Measurements from ENCODE around the gene CACNA1D. TPM values are rescaled to one million over a fixed set of nuclear protein-coding genes. Genes with fewer than 3 reads are reported as not detected.
"Not testable (repeated sequence)": the region's sequence is repeated elsewhere in the genome, so short reads cannot be mapped to it uniquely, and the experiment has no call there.

The CACNA1D gene
- total RNA-seq, 1 experiment from 2014 or later: 0.24 TPM

DNA sequence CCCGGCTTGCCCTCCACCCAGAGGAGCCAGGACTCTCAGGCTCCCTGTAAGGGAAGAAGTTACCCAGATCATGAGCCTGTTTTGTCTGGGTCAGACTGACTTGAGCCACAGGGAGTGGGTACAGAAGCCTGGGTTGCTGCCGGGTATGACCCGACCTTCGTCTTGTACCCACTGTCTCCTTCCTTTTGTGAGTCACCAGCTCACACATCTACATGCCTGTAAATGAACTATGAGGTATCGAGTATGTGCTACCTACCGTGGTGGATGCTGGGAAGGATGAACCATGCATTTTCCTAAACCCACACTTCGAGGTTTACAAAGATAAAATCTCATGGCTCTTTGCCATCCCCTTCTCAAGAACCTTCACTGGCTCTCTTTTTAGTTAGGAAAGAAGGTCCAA, 56.9 kb downstream of the CACNA1D start:
- in situ Hi-C loops (cut with HindIII; ENCODE audit: low pct_unique_long_range_greater_than_20kb, low sequenced_read_pairs): no loop called here
- no peak for DNase-seq (ENCODE audit: low read depth)

- no peak for DNase-seq (ENCODE audit: low read depth)
- in situ Hi-C loops (cut with HindIII; ENCODE audit: low pct_unique_long_range_greater_than_20kb, low sequenced_read_pairs): no loop called here
These were observed 58.3 kb downstream of the CACNA1D start for GRCh38 chr3:53552730-53553129.

GRCh38 chr3:53553200-53553599, 58.8 kb downstream of the CACNA1D start:
- DNase-seq (ENCODE audit: low read depth): no peak
- in situ Hi-C loops (cut with HindIII; ENCODE audit: low pct_unique_long_range_greater_than_20kb, low sequenced_read_pairs): no loop called here

DNA sequence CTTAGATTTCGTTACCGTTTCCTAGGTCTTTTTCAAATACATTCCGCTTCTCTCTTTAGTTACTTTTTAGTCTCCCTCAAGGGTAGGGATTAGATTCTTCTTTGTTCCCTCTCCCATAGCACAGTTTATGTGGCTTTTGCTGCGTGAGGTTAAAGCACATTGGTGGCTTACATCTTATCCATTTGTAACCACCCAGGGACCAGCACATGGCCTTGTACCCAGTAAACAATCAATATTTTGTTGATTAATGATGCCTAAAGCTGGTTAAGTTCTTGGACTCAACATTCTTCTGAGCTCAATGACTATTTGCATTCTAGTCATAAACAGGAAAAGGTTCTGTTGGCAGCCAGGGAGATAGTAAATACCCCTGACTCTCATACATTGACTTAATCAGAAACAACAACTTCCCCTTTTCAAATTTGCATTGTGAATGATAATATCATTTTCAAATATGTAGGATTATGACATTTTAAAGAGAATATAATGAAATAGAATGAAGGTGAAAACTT, 60.2 kb downstream of the CACNA1D start:
- no peak for DNase-seq (ENCODE audit: low read depth)
- in situ Hi-C loops (cut with HindIII; ENCODE audit: low pct_unique_long_range_greater_than_20kb, low sequenced_read_pairs): no loop called here

DNA sequence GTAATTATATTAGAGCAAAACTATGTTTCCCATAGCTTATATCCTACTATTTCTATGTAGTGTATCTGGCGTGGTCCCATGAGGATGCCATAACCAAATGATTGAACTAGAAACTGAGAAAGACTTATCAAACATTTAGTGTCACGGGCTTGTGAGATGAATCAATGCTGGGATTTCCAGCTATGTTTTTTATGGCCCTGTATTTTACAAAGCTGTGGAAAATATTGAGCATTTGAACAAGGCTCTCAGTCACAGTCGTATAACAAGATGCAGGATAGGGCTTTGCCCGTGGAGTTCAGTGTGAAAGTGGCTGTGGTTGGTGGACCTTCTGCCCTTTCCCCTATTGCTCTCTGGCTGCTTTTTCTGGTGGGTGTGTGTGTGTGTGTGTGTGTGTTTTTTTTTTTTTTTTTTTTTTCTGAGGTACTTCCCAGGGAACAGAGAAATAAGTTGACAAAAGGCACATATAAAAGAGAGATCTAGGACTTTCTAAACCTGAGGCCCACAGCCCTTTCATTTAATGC, 60.7 kb downstream of the CACNA1D start:
- in situ Hi-C loops (cut with HindIII; ENCODE audit: low pct_unique_long_range_greater_than_20kb, low sequenced_read_pairs): no loop called here

DNA sequence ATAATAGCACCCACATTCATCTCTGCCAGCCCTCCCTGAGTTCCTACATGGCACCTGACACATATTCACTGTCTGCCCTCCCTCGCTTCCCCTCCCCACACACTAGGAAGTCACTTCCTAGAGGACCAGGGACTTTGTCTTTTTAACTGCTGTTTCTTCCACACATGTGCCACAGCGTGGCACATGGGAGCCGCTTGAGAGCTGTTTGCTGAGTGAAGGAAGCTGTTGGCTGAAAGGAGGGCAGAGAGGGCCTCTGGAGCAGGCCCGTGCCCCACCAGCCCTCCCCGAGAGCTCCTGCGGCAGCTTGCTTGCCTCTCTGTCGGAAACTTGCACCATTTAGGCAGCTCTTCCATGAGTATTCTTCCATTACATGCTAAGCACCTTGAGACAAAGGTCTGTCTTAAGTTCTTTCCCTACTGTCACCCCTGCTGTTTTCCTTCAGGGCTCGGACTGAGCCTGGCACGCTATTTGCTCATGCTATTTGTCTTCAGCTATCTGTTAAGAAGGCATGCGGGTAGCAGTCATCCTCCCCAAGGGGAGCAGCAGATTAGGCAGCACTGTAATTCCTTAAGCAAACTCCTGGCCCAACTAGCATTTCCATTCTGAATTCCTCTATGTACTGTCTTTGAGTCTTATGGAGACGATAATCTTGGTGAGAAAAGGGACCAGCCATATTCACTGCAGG, 72.2 kb downstream of the CACNA1D start:
- in situ Hi-C loops (cut with HindIII; ENCODE audit: low pct_unique_long_range_greater_than_20kb, low sequenced_read_pairs): no loop called here
- no peak for DNase-seq (ENCODE audit: low read depth)

More for the DNA sequence above, 60.7 kb downstream of the CACNA1D start:
- no peak for DNase-seq (ENCODE audit: low read depth)

GRCh38 chr3:53570081-53570480, 75.7 kb downstream of the CACNA1D start:
- in situ Hi-C loops (cut with HindIII; ENCODE audit: low pct_unique_long_range_greater_than_20kb, low sequenced_read_pairs): no loop called here
- no peak for DNase-seq (ENCODE audit: low read depth)

- in situ Hi-C loops (cut with HindIII; ENCODE audit: low pct_unique_long_range_greater_than_20kb, low sequenced_read_pairs): no loop called here
- peak; percentile 3 for DNase-seq (ENCODE audit: low read depth)
These were observed 76.3 kb downstream of the CACNA1D start for GRCh38 chr3:53570709-53571108.

- DNase-seq (ENCODE audit: low read depth): no peak
- in situ Hi-C loops (cut with HindIII; ENCODE audit: low pct_unique_long_range_greater_than_20kb, low sequenced_read_pairs): no loop called here
These were observed 76.9 kb downstream of the CACNA1D start for GRCh38 chr3:53571264-53571663.

DNA sequence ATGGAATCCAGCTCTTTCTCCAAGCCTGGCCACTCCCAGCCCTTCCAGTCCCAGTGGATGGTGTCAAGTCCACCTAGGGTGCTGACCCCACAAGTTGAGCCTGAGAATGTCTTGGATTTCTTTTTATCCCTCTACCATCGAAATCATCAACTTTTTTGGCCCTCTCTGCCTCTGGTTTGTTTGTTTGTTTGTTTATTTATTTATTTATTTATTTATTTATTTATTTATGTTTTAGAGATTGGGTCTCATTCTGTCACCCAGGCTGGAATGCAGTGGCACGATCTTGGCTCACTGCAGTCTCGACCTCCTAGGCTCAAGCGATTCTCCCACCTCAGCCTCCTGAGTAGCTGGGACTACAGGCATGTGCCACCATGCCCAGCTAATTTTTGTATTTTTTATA, 77.8 kb downstream of the CACNA1D start:
- in situ Hi-C loops (cut with HindIII; ENCODE audit: low pct_unique_long_range_greater_than_20kb, low sequenced_read_pairs); DNase-seq (ENCODE audit: low read depth): not testable (repeated sequence)

- in situ Hi-C loops (cut with HindIII; ENCODE audit: low pct_unique_long_range_greater_than_20kb, low sequenced_read_pairs): no loop called here
- no peak for DNase-seq (ENCODE audit: low read depth)
These were observed 83.1 kb downstream of the CACNA1D start for GRCh38 chr3:53577506-53577905.

- in situ Hi-C loops (cut with HindIII; ENCODE audit: low pct_unique_long_range_greater_than_20kb, low sequenced_read_pairs): no loop called here
- DNase-seq (ENCODE audit: low read depth): no peak
These were observed 85.2 kb downstream of the CACNA1D start for GRCh38 chr3:53579636-53580035.

DNA sequence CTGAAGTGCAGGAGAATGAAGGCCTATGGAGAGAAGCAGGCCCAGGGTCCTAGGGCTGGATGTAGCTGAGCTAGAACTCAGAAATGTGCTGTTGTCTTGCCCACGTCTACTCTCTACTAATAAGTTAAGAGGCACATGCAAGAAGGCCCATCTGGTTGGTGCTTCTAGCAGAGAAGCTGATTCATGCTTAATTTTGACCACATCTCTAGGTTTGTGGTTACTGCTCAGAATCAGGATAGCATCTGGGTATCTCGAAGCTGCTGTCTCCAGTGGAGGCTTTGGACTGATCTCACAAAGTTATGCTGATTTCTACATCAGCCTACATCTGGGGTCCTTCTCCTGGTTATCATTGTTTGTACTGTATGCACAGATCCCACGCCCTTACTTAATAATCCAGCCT, 87.3 kb downstream of the CACNA1D start:
- DNase-seq (ENCODE audit: low read depth): no peak
- in situ Hi-C loops (cut with HindIII; ENCODE audit: low pct_unique_long_range_greater_than_20kb, low sequenced_read_pairs): no loop called here

DNA sequence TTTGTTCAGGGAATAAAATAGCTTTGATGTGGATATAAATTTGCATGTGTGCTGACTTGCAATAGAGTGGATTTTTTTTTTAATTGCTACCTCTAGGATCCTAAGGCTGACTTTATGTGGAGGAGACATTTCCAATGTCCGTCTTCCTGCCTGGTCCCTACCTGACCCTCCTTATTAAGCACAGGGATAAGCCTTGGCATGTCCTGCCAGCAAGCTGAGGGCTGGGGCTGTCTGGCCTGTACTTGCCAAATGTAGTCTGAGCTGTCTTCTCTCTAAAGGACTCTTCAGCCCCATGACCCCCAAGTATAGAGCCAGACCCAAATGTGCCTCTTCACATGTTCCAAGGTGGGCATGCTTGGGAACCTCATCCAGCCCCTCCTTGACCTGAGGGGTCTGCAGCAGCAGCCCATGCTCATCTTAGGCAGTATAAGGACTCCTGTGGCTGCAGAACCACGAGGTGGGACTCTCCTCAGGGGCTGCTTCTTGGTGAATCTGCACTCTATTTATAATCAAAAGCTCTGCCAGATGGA, 88.8 kb downstream of the CACNA1D start:
- in situ Hi-C loops (cut with HindIII; ENCODE audit: low pct_unique_long_range_greater_than_20kb, low sequenced_read_pairs): no loop called here
- DNase-seq (ENCODE audit: low read depth): no peak

DNA sequence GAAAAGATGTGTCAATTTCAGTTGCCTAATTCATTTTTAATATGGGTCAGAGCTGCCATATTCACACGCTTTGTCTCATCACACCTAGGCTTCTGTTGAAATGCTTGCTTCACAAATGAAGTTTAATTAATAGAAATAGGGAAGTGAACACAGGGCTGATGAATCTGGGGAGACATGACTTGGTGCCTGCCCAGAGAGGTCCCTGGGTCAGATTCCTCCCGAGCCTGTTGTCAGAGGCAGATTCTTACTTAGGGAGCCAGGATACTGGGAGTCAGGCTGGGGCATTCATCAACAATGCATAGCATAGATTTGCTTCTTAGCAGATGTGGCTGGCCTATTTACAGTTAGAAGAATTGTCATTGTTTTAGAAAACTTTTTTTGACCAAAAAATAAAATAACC, 90.6 kb downstream of the CACNA1D start:
- in situ Hi-C loops (cut with HindIII; ENCODE audit: low pct_unique_long_range_greater_than_20kb, low sequenced_read_pairs): no loop called here
- no peak for DNase-seq (ENCODE audit: low read depth)

- no peak for DNase-seq (ENCODE audit: low read depth)
- in situ Hi-C loops (cut with HindIII; ENCODE audit: low pct_unique_long_range_greater_than_20kb, low sequenced_read_pairs): no loop called here
These were observed 91.2 kb downstream of the CACNA1D start for GRCh38 chr3:53585627-53586026.

DNA sequence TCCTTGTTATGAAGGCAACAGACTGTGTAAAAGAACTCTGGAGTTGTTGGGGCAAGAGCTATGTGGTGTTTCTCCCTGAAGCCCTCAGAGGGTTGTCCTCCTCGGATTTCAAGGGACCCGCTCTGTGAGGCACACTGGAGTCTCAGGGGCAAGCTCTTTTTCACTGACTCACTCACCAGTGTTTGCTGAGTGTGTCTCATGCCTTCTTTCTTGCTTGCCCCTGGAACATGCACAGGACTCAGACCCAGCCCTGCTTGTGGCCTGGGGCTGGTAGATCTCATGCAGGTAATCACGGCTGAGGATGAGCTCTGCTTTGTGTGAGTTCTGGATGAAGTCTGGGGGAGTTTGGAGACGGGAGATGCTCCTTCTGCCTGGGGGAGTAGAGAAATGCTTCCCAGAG, 93.7 kb downstream of the CACNA1D start:
- in situ Hi-C loops (cut with HindIII; ENCODE audit: low pct_unique_long_range_greater_than_20kb, low sequenced_read_pairs): no loop called here
- DNase-seq (ENCODE audit: low read depth): no peak

- in situ Hi-C loops (cut with HindIII; ENCODE audit: low pct_unique_long_range_greater_than_20kb, low sequenced_read_pairs): no loop called here
- DNase-seq (ENCODE audit: low read depth): no peak
These were observed 94.8 kb downstream of the CACNA1D start for GRCh38 chr3:53589201-53589600.

DNA sequence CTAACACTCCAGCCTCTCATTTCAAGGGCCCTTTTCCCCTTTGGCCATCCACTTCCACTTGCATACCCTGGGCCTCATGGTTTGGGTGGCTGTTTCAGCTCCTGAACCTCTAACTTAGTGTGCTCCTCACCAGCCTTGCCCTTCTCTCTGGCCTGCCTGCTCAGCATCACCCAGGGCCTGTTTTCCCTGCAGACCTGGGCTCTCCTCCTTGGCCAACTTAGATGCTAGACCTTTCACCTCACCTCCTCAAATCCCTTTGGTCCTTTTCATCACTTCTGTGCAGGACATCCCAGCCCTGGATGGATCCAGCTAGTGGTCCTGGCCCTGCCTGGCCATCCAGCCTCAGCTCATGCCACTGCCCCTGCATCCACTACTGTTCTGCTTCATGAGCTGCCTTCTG, 95.4 kb downstream of the CACNA1D start:
- in situ Hi-C loops (cut with HindIII; ENCODE audit: low pct_unique_long_range_greater_than_20kb, low sequenced_read_pairs): no loop called here
- no peak for DNase-seq (ENCODE audit: low read depth)

- in situ Hi-C loops (cut with HindIII; ENCODE audit: low pct_unique_long_range_greater_than_20kb, low sequenced_read_pairs): no loop called here
- DNase-seq (ENCODE audit: low read depth): no peak
These were observed 96.2 kb downstream of the CACNA1D start for GRCh38 chr3:53590606-53591005.

Data from Caki2 (cell line).